ENCODE data around the gene RRAS. TPM values are rescaled to one million over a fixed set of nuclear protein-coding genes. Genes with fewer than 3 reads are reported as not detected.
"Not testable (repeated sequence)": the region's sequence is repeated elsewhere in the genome, so short reads cannot be mapped to it uniquely, and the experiment has no call there.

RRAS gene
- total RNA-seq, 4 donors from 2014 or later: 24.0 to 44.5 (median 28.8) TPM

DNA sequence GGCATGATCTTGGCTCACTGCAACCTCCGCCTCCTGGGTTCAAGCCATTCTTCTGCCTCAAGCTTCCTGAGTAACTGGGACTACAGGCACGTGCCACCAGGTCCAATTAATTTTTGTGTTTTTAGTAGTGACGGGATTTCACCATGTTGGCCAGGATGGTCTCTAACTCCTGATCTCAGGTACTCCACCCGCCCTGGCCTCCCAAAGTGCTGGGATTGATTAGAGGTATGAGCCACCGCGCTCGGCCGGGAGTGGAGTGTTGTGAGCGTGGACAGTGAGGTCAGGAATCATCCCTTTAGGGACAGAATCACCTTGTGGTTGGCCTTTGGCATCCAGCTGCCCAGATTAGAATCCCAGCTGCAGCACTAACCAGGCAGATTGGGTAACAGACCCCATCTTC, 10.3 kb downstream of the RRAS start:
- Histone ChIP-seq H3K4me1 (peaks cover 5 to 23% of the 10 kb centered on the region in 2 donors), H3K27ac (no peak overlapping the region)

GRCh38 chr19:49626226-49626625, 13.7 kb downstream of the RRAS start:
- peaks cover 5 to 19% of the 10 kb centered on the region in 2 donors for H3K4me1 ChIP-seq
- H3K4me3 ChIP-seq (replicated peaks in 1 of 3): no peak overlapping the region
- peak; percentile 37 to 44 for DNase-seq
- peak overlapping the region in 1 of 3 donors; percentile 17 for H3K27ac ChIP-seq
- TF ChIP-seq CTCF (IDR thresholded peaks at IDR 0.05) (no peak), POLR2A (IDR thresholded peaks at IDR 0.05) (no peak)
- WGBS, 2 donors: 58 to 62% methylated on average over 11 of the region's 11 CpGs
- intact Hi-C loops (cut with DNase I): no loop called here
- no peaks in the 10 kb centered on the region for H3K9me3 ChIP-seq
- H3K27me3 ChIP-seq: no peaks in the 10 kb centered on the region
- peaks cover 16 to 19% of the 10 kb centered on the region in 2 donors for H3K36me3 ChIP-seq

More for the DNA sequence above, 10.3 kb downstream of the RRAS start:
- no peaks in the 10 kb centered on the region for H3K27me3 ChIP-seq
- TF ChIP-seq CTCF (IDR thresholded peaks at IDR 0.05): no peak
- TF ChIP-seq POLR2A (IDR thresholded peaks at IDR 0.05): no peak
- 82 to 93% methylated on average over 4 to 9 of the region's 9 CpGs for WGBS, 2 donors
- H3K4me3 ChIP-seq (replicated peaks in 1 of 3): no peak overlapping the region
- H3K9me3 ChIP-seq: no peaks in the 10 kb centered on the region
- intact Hi-C loops (cut with DNase I): no loop called here
- H3K36me3 ChIP-seq: peaks cover 10 to 12% of the 10 kb centered on the region in 2 donors
- no peak for DNase-seq

DNA sequence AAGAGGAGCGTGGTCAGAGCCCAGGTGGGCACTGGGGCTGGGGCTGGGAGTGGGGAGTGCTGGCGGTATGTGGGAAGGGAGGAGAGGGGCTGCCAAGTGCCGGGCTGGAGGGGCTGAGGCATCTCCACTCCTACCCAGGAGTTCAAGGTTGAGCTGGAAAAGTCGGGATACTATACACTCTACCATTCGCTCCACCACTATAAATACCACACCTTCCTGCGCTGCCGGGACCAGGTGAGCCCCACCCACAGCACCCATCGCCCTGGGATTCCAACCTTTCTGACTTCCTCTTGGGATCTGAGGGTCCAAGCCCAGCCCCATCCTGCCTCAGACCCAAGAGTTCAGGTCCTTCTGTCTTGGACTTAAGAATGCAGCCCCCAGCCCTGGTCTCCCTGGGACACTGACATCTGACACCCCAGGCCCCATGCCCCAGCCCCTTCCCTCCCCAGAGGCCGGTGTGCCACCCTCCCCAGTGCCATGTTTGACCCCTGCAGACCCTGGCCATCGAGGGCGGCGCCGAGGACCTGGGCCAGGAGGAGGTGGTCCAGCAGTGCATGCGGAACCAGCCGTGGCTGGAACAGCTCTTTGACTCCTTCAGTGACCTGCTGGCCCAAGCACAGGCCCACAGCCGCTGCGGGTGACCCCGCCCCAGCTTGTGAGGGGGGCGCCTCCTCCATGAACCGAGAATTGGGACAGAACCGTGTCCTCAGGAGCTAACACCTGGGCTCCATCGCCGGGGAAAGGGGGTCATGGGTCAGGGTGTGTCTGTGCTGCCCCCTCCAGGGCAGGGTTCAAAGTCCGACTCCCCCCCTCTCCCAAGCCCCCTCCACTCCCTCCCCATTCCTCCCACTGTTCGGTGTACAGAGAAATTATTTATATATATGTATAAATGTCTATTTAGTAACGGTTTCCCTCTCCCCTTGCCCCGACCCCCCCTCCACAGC, 14.7 kb downstream of the RRAS start:
- Histone ChIP-seq H3K36me3 (peaks cover 18 to 21% of the 10 kb centered on the region in 2 donors), H3K4me3 (replicated peaks in 1 of 3) (no peak overlapping the region), H3K27ac (no peak overlapping the region), H3K27me3 (no peaks in the 10 kb centered on the region), H3K9me3 (no peaks in the 10 kb centered on the region), H3K4me1 (peaks cover 5 to 10% of the 10 kb centered on the region in 2 donors)
- TF ChIP-seq CTCF (IDR thresholded peaks at IDR 0.05): no peak
- TF ChIP-seq POLR2A (IDR thresholded peaks at IDR 0.05): no peak
- 83 to 86% methylated on average over 17 to 21 of the region's 27 CpGs for WGBS, 2 donors
- intact Hi-C loops (cut with DNase I): no loop called here
- DNase-seq: no peak

DNA sequence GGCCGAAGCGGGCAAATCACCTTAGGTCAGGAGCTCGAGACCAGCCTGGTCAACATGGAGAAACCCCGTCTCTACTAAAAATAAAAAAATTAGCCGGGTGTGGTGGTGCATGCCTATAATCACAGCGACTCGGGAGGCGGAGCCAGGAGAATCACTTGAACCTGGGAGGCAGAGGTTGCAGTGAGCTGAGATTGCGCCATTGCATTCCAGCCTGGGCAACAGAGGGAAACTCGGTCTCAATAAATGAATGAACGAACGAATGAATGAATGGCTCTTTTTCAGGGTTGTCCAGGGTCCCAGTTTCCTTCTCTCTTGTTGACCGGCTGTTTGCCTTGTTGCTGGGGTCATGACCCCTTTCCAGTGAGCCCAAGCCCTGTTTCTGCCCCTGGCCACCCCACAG, 22.1 kb downstream of the RRAS start:
- DNase-seq; intact Hi-C loops (cut with DNase I); H3K27ac ChIP-seq; H3K27me3 ChIP-seq; H3K9me3 ChIP-seq; H3K4me1 ChIP-seq; H3K4me3 ChIP-seq (replicated peaks in 1 of 3): not testable (repeated sequence)
- WGBS, 2 donors: 91 to 92% methylated on average over 13 of the region's 13 CpGs
- peaks cover 37 to 48% of the 10 kb centered on the region in 2 donors for H3K36me3 ChIP-seq

GRCh38 chr19:49616945-49617344, 23.0 kb downstream of the RRAS start:
- peaks cover 37 to 47% of the 10 kb centered on the region in 2 donors for H3K36me3 ChIP-seq
- H3K9me3 ChIP-seq: no peaks in the 10 kb centered on the region
- 92 to 94% methylated on average over 7 of the region's 7 CpGs for WGBS, 2 donors
- no peak overlapping the region for H3K27ac ChIP-seq
- intact Hi-C loops (cut with DNase I): no loop called here
- no peaks in the 10 kb centered on the region for H3K27me3 ChIP-seq
- no peaks in the 10 kb centered on the region for H3K4me1 ChIP-seq
- H3K4me3 ChIP-seq (replicated peaks in 1 of 3): no peak overlapping the region
- TF ChIP-seq CTCF (IDR thresholded peaks at IDR 0.05): no peak
- TF ChIP-seq POLR2A (IDR thresholded peaks at IDR 0.05): no peak
- DNase-seq: no peak

All from thyroid gland (tissue), 4 donors.